Activated CD8-positive, alpha-beta memory T cell treated with anti-CD3 and anti-CD28 coated beads, Interleukin-2, amount 50 U/mL, for 1 hour (primary cell): ENCODE data around the gene NIPAL3.
A peak's percentile ranks its signal among the peaks of the same experiment; 100 is the strongest.
"Not testable (repeated sequence)": the region's sequence is repeated elsewhere in the genome, so short reads cannot be mapped to it uniquely, and the experiment has no call there.

Experiments used
- DNase-seq: peaks from one replicate; pipeline ENCODE4 v3.0.0-alpha.2; 2020; ENCODE audit errors: extremely low read depth

Gene NIPAL3

DNA sequence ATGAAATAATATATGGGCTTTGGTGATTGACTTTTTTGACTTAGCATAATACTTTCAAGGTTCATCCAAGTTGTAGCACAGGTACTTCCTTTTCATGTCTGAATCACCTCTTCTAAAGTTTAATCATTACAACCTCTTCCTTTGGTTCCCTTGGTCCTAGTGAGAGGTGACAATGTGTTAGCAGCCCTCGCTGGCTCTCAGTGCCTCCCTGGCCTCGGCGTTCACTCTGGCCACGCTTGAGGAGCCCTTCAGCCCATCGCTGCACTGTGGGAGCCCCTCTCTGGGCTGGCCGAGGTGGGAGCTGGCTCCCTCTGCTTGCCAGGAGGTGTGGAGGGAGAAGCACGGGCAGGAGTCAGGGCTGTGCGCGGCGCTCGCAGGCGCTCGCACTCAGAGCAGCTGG, 74.1 kb downstream of the NIPAL3 start:
- DNase-seq: no peak

DNA sequence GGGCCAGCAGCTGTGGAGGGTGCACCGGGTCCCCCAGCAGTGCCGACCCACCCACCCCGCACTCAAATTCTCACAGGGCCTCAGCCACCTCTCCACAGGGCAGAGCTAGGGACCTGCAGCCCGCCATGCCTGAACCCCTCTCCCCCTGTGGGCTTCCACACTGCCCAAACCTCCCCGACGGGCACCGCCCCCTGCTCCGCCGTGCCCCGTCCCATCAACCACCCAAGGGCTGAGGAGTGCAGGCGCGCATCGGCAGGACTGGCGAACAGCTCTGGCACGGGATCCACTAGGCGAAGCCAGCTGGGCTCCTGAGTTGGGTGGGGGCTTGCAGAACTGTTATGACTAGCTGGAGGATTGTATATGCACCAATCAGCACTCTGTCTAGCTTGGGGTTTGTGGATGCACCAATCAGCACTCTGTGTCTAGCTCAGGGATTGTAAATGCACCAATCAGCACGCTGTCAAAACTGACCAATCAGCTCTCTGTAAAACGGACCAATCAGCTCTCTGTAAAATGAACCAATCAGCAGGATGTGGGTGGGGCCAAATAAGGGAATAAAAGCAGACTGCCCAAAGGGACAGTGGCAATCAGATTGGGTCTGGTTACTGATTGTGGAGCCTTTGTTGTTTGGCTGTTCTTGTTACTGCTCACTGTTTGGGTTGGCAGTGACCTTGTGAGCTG, 74.6 kb downstream of the NIPAL3 start:
- DNase-seq: no peak

DNA sequence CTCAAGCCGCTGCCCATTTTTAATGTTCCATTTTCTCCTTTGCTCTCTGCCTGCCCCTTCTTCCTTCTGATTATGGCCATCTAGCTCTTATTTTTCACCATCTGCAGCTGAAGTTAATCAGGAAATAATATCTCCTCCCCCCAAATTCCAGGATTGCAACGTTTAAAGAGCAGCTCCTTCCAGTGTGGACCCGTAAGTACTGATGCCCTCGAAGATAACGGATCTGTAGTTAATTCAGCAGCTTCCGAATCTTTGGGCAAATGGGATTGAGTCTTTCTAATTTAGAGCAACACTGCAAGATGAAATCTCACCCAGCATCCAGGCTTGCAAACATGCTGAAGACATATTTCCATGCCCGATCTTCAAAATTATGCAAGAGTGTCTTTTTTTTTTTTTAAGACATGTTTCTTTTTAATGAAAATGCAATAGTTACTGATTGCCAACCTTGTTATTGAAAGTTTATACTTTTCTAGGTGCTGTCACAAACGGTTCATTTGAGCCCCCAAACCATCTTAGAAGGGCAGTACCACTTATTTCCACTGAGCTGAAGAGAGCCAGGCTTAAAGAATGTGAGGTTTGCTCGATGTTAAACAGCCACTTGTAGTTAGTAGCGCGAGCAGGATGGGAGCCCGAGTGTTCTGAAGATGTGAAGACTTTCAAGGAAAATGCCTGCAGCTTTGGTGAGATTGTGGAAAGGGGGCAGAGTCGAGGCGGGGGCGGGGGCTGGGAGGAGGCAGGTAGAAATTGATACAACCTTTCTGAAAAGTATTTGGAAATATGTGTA, 76.2 kb downstream of the NIPAL3 start:
- DNase-seq: no peak

DNA sequence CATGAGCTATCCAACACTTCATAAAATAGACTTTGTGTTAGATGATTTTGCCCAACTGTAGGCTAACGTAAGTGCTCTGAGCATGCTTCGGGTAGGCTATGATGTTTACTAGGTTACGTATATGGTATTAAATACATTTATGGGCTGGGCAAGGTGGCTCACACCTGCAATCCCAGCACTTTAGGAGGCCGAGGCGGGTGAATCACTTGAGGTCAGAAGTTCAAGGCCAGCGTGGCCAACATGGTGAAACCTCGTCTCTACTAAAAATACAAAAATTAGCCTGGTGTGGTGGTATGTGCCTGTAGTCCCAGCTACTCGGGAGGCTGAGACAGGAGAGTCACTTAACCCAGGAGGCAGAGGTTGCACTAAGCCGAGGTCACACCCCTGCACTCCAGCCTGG, 77.3 kb downstream of the NIPAL3 start:
- not testable (repeated sequence) for DNase-seq

DNA sequence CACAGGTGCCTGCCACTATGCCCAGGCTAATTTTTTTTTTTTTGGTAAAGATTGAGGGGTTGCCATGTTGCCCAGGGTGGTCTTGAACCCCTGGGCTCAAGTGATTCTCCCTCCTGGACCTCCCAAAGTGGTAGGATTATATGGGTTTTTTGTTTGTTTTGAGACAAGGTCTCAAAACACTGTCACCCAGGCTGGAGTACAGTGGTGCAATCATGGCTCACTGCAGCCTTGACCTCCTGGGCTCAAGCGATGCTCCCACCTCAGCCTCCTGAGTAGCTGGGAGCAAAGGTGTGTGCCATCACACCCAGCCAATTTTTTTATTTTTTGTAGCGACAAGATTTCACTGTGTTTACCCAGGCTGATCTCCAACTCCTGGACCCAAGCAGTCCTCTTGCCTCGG, 78.2 kb downstream of the NIPAL3 start:
- DNase-seq: no peak

DNA sequence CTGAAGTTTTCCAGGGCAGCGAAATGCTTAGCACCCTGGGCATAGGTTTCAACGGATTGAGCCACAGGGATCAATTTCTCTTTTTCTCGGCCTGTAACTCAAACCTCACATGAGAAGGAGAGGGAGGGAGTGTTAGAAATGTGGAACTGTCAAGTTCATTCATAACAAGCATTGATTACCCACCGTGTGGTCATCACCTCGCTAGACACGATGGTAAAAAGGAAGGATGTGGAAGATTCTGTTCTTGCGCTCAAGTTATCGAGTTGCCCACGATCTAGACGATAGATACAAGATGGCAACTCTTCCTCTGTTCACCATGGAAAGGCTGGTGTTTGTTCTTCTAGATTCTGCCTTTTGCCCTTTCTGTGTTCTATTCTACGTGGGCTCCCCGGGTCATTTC, 83.0 kb downstream of the NIPAL3 start:
- no peak for DNase-seq

DNA sequence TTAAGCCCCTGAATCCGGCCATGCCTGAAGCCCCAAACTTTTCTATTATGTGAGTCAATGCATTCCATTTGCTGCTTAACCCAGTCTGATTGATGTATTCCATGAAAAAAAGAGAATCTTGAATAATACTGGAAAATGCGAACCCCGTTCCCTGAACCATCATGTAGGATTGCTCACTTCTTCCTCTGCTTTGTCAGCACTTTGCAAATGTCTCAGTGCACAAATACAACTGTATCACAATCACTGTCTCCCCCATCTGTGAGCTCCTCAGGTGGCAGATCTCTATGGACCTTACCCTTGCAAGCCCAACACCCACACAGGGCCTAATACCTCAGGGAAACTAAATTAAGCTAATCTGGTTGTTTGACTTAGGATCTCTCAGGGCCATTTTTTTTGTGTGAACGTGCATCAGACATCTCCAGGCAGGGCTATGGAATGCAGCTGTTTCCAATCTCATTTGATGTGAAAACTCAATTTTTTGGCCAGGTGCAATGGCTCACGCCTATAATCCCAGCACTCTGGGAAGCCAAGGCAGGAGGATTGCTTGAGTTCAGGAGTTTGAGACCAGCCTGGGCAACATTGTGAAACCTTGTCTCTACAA, 84.9 kb downstream of the NIPAL3 start:
- DNase-seq: no peak

DNA sequence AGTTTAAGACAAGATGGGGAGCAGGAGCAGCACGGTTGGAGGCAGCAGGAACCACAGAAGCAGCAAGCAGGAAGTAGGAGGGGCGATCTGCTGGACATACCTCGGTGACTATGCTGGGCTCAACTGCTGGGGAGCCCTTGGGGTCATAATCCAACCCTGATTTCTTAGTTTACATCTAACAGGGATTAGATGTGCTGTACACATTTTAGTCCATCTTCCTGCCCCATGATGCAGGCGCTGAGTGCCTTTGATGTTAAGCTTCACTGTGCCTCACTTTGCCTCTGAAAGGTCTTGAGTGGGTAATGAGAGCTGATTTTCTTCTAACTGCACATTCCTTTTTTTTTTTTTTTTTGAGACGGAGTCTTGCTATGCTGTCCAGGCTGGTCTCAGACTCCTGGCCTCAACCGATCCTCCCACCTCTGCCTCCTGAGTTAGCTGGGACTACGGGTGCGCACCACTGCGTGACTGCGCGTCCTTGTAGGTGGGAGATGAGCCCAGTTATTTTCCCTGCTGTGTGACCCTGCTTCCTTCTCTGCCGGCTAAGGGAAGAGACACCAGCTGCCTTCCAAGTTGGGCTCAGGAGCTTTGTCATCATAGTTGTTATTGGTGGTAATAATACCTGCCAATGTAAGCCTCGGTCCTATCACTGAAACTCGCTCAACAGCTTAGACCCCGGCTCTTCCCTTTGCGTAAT, 85.9 kb downstream of the NIPAL3 start:
- DNase-seq: no peak

DNA sequence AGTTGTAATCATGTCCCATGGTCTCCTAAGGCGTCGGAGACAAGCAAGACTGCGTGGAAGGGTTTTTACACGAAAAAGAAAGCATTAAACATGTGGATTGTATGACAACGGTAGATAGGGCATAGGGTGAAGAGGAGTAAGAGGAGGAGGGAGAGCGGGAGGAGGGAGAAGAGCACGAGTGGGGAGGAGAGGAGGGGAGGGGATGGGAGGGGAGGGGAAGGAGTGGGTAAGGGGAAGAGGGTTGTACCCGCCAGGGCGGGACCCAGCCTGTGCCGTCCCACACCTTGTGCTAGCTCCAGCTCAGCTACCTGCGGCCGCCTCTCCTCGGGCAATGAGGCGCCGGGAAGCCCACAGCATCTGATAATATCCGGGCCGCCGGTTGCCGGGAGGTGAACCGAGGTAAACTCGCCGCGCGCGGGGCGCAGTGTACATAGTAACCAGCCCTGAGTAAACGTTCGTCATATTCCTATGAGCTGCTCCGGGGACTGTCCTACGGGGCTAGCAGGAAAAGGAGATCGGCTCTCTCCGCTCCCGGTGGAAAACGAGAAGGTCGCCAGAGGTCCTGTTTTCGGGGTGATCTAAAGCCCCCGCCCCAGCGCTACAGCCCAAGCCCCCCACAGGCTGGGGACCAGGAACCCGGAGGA, 86.6 kb downstream of the NIPAL3 start:
- DNase-seq: peak; percentile 74

DNA sequence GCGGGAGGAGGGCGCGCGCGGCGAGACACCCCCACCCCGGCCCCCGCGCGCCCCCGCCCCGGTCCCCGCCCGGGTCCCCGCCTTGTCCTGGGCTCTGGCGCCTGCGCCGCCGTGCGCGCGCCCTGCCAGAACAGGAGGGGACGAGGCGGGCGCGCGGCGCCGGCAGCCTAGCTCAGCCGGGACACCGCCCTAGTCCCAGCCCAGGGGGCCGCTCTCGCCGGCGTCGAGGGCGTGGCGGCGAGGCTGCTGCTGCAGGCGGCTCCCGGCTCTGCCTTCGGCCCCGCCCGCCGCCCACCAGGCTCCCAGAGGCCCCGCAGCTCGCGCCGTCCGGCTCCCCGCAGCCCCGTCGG, 87.1 kb downstream of the NIPAL3 start, which contains the start of gene RCAN3:
RCAN3 (plus strand) TSS at position 128 of the 350 bp plus-strand sequence. CDS start 11,537 bp downstream, outside the sequence.
- no peak for DNase-seq

DNA sequence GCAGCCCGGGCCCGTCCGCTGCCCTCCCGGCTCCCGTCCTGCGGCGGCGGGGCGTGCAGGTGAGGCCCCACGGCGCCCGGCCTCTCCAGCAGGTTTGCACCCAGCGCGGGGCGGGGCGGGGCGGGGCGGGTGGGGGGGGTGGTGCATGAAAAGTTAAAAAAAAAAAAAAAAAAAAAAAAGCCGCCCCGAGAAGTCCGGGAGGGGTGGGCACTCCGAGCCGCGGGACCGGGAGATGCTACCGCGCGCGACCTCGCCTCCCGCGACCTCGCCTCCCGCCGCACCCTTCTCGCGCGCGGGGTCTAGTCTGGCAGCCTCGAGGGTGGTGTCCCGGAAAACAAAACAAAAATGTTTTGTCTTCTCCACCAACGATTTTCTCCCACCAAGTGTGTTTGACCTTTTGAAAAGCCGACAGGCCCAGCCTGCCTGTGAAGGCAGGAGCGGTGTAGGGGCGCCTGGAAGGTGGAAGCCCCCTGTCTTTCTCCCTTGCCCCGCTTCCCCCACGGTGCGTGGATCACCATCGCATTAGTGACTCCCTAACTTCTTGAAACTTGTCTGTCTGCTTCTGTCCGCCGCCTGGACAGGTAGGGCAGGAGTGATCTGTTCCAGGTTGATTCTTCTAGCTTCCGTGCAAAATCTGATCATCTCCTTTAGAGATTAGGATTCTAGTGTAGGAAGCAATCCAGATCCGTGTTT, 87.6 kb downstream of the NIPAL3 start:
- DNase-seq: no peak

DNA sequence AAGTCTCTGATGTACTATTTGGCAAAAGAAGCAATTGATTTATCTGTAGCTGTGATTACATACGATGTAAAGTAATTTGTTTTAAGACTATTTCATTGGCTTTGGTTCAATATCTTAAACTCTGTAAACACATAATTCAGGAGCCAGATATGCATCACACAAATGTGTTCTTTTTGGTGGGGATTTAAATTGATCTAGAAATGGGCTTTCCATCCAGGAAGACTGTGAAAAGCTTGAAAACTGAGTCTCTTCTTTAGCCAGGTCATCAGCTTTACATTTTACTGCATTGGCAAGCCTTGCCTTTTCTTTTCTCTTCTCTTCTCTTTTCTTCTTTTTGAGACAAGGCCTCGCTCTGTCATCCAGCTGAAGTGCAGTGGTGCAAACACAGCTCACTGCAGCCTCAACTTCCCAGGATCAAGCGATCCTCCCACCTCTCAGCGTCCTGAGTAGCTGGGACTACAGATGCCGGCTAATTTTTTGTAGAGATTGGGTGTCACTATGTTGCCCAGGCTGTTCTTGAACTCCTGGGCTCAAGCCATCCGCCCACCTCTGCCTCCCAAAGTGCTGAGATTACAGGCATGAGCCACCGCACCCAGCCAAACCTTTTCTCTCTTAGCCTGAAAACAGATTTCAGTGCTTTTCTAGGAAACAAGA, 88.4 kb downstream of the NIPAL3 start:
- DNase-seq: no peak

DNA sequence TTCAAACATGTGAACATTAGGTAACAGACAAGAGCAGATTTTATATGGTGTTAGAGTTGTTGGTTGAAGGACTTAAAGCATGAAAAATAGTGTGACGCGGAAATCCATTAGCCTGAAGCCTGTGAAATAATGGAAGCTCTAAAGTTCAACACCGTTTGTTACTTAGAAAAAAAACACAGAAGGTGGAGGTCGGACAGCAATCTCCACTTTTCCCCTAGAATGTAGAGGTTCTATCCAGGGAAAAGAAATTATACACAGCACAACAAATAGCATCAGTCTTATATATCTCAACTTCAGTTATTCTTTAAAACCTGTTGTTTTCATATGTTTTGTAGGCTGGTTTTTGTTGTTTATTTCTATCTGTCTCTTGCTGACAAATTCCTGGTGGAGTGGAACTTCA, 89.0 kb downstream of the NIPAL3 start:
- no peak for DNase-seq

DNA sequence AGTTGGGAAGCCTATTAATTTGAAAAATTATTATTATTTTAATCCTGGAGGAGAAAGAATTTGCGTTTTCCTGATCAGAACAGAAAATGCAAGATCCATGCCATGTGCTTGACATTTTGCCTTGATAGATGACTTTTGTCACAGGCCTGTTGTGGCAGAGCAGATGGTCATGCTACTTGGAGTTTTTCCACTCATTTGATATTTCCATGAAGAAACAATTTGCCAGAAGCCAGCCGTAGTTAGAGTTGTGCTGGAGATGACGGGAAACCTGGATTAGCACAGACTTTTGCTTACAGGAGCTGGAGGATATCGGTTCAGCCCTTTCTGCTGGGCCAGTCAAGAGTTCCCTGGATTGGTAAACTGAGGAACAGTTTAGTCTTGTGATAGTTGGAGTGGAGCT, 90.2 kb downstream of the NIPAL3 start:
- no peak for DNase-seq

DNA sequence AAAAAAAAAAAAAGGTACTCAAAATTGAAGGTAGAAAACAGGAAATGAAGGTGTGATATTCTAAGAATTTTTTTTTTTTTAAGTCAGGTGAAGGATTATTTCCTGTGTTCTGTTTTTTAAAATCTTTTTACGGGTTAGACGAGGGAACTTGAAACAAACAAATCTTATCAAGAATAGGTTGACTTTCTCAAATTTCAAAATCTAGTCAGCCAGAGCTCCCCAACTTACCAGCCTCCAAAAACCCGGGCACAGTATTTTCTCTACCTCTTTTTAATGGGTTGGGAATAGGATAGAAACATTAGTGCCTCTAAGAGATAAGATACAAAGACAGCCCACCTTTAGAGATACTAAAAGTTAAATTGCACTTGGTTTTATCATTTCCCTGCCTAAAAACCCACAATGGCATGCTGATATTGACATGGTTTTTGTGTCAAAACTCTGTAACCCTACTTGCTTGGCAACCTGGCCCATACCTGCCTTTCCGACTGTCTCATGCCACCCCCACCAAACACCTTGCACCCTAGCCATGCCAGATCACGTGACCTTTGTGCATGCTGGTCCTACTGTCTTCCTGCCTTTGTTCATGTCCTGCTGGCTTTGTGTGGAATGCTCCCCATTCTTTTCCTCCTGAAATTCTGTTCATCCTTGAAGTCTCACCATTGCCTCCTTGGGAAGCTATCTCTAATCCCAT, 91.2 kb downstream of the NIPAL3 start:
- no peak for DNase-seq

DNA sequence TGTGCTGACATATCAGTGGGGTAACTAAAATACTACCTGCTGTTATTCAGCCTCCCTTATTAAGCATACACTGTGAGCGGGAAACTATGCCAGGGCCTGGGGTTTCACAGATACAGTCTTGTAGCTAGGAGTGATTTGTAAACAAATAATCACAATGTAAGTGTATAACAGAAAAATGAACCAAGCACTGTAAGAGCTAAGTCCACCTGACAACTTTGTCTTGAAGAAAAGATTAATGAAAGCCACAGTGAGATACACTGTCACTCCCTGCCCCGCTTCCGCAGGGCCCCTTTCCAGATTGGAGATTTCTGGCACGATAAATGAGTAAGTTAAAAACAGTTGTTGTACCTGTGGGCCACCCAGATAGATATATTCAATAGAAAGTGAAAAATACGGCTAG, 91.8 kb downstream of the NIPAL3 start:
- DNase-seq: no peak

DNA sequence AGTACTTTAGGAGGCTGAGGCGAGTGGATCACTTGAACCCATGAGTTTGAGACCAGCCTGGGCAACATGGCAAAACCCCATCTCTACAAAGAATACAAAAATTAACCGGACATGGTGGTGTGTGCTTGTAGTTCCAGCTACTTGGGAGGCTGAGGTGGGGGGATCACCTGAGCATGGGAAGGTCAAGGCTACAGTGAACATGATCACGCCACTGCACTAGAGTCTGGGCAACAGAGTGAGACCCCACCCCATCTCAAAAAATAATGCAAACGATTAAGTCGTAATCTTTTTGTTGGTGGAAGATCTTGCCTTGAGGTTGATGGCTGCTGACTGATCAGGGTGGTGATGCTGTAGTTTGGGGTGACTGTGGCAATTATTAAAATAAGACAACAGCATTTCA, 93.3 kb downstream of the NIPAL3 start:
- DNase-seq: no peak

DNA sequence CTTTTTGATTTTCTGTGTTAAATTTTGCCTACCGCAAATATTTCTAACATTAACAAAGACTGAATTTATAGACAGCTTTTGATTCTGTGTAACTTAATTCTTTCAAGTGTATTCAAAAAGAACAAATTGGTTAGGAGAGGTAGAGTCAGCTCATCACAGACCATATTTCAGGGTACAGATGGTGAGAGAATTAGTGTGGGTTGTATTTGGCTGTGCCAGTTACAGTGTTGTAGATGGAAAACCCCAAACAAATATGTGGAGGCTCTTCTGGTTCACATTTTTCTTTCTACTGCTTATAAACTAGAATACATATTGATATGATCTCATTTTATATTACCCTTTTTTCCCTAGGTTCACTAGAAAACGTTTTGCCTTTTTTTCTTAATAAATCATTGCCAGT, 98.1 kb downstream of the NIPAL3 start:
- DNase-seq: no peak

DNA sequence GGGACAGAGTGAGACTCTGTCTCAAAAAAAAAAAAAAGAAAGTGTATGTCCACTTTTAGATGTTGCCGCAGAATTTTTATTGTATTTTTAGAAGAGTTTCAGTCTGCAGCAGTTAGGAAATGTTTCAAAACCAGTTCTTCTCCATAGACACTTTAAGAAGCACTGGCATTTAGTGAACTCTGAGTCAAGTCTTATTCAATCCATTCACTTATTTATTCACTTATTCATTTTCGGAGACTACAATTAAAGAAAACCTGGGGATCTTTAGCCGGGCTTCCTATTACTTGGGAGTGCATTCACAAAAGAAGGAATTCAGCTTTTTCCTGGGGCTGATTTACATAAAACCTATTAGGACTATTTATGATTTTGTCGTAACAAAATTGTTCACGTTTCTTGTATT, 99.3 kb downstream of the NIPAL3 start:
- no peak for DNase-seq

DNA sequence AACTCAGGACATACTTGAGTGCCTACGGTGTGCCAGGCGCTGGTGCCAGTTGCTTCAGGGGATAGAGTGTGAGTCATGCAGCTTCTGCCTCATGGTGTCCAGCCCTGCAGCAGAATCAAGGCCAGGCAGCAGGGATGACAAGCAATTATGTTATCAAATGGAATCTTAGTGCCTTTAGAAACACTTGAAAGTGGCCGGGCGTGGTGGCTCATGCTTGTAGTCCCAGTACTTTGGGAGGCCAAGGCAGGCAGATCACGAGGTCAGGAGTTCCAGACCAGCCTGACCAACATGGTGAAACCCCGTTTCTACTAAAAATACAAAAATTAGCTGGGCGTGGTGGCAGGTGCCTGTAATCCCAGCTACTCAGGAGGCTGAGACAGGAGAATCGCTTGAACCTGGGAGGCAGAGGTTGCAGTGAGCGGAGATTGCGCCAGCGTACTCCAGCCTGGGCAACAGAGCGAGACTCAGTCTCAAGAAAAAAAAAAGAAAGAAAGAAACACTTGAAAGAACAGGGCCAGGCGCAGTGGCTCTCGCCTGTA, 100.1 kb downstream of the NIPAL3 start:
- DNase-seq: not testable (repeated sequence)
